ENCODE results near the gene HMX1.

Gene HMX1

DNA sequence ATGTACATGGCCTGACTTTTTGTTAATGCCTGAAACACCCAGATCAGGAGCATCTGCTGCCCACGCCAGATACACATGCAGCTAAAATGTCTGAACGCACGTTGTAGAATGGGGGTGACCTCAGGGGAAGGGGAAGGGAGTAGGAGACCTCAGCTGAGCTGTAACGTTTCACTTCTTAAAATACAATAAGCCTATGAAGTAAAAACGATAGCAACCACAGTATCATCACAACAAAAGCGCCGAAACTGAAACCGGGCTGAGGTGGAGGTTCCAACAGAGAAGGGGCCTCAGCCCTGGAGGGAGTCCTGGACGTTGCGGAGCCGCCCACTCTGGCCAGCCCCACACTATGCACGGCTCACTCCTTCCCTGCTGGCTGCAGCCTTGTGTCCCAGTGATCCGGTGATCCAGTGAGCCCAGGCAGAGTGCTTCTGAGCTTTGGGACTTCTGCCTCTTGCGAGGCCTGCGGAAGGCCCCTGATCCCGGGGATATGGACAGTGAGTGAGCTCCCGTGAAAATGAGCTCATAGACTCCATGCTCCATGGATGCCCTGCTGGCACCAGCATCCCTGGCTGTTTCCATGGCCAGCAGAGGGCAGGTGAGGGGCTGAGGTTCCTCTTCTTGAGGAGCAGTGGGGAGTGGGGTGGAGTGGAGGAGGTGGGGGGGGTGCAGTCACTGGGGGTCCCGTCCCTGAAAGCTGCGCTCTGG, 52.0 kb downstream of the HMX1 start:
- no peak for DNase-seq (ENCODE audit: low spot score)

DNA sequence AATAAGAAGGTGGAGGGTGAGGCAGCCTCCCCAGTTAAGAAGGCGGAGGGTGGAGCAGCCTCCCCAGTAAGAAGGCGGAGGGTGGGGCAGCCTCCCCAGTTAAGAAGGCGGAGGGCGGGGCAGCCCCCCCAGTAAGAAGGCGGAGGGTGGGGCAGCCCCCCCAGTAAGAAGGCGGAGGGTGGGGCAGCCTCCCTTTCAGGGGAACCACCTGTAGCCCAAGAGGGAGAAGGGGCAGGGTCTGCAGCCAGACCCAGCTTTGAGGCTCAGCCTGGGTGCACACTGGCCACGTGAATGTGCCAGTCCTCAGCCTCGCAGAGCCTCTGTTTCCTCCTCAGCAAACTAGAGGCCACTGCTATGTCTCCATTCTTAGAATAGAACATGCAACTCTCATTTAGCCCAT, 52.6 kb downstream of the HMX1 start:
- DNase-seq (ENCODE audit: low spot score), result no peak

DNA sequence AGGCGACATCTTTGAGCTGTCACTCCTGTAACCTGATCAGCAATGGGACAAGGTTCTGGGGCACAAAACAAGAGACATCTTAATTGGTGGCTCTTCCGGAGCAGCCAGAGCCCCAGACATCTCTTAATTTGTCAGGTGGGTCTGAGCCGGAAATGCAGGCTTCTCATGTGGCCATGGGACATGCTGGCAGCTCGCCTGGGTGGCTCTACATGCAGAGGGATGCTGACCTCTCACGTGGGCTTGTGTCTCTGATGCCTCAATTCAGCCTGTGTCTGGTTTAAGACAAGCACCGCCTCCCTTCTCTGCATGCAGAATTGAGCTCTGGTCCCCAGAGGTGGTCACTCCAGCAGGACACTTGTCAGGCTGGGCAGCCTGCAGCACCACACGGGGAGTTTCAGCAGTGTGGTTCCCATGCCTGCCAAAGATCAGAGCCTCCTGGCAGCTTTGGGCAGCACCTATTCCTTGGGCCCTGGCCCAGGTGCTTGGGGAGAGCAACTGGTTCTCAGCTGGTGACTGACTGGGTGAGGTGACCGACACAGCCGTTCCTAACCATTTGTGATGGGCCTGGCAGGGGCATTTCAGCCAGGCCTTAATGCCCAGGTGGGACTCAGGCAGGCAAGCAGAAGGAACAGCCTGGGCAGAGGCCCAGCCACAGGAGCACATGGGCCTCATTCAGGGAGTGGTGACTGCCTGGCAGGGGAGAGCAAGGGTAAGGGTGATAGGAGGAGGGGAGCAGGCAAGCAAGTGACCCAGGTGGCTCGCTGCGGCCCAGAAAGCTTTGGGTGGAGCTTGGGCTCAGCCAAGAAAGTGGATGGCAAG, 53.4 kb downstream of the HMX1 start:
- DNase-seq (ENCODE audit: low spot score), result no peak

DNA sequence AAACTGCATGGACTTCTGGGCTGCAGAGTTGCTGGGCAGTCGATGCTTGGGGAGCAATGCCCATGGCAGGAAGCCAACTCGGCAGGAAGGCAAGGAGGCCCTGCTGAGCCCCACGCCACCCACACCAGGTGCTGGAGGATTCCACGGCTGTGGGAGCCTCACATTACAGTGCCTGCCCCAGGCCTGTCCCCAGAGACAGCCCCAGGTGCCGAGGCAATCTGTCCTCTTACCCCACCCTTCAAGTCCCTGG, 53.9 kb downstream of the HMX1 start:
- no peak for DNase-seq (ENCODE audit: low spot score)

DNA sequence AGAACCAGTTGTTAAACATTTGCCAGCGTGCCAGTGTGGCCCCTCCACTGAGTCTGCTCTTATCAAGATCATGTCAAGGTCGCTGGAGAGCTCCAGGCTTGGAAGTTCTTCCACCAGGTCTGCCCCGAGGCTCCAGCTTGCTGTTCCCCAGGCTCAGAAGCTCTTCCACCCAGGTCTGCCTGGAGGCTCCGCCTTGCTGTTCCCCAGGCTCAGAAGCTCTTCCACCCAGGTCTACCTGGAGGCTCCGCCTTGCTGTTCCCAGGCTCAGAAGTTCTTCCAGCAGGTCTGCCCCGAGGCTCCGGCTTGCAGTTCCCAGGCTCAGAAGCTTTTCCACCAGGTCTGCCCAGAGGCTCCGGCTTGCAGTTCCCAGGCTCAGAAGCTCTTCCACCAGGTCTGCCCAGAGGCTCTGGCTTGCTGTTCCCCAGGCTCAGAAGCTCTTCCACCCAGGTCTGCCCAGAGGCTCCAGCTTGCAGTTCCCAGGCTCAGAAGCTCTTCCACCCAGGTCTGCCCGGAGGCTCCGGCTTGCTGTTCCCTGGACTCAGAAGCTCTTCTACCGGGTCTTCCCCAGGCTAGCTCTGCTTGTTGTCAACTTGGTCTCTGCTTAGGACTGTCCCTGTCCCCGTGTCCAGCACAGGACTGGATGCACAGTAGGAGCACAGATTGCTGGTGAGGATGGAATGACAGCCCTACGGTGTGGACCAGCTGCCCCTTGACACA, 54.4 kb downstream of the HMX1 start:
- no peak for DNase-seq (ENCODE audit: low spot score)

Data from activated CD4-positive, alpha-beta T cell treated with anti-CD3 and anti-CD28 coated beads, Interleukin-2, Interleukin-4, amounts not matched to agents 100 ng/mL and 50 ng/mL, durations not matched to agents 16 hours and 8 hours (primary cell).